ENCODE measurements around the gene DPEP3.
"Not testable (repeated sequence)": the region's sequence is repeated elsewhere in the genome, so short reads cannot be mapped to it uniquely, and the experiment has no call there.

GRCh38 chr16:67972285-67972684 is 8.0 kb downstream of the DPEP3 start:
- not testable (repeated sequence) for TF ChIP-seq POLR2AphosphoS5, CTCF (IDR thresholded peaks at IDR 0.05)
